NCI-H1930 (cell line): ENCODE measurements around the gene CCL22.
"Not testable (repeated sequence)": the region's sequence is repeated elsewhere in the genome, so short reads cannot be mapped to it uniquely, and the experiment has no call there.

ENCODE experiments used
- DNase-seq, 2 experiments: peaks; one replicate each; lab custom pipeline; 2025; lab: John Stamatoyannopoulos, UW

The CCL22 gene

GRCh38 chr16:57347858-57348257 is 10.7 kb upstream of the CCL22 start:
- no peak for DNase-seq

- DNase-seq = no peak
Measured at GRCh38 chr16:57348327-57348726, 10.3 kb upstream of the CCL22 start.

GRCh38 chr16:57349212-57350031 is 9.2 kb upstream of the CCL22 start:
- DNase-seq = no peak

- DNase-seq = no peak
Measured at GRCh38 chr16:57352636-57353047, 5.9 kb upstream of the CCL22 start.

DNA sequence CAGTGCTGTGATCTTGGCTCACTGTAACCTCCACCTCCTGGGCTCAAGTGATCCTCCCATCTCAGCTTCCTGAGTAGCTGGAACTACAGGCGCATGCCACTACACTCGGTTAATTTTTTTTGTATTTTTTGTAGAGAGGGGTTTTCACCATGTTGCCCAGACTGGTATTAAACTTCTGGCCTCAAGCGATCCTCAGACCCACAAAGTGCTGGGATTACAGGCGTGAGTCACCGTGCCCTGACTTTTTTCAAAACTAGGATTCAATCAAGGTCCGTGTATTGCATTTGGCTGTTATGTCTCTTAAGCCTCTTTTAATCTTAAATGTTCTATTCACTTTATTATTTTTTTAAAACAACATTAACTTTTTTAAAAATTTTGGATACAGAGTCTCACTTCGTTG is 4.3 kb upstream of the CCL22 start:
- DNase-seq = no peak

GRCh38 chr16:57355898-57356414 is 2.6 kb upstream of the CCL22 start:
- no peak for DNase-seq

DNA sequence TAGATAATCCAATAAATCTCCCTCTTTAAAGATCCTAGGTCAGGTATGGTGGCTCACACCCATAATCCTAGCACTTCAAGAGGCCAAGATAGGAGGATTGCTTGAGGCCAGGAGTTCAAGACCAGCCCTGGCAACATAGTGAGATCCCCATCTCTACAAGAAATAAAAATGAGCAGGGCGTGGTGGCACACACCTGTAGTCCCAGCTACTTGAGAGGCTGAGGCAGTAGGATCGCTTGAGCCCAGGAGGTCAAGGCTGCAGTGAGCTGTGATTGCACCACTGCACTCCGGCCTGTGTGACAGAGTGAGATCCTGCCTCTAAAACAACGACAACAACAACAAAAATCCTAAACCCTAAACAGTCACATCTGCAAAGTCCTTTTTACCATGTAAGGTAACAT is 2.0 kb upstream of the CCL22 start:
- DNase-seq = no peak

DNA sequence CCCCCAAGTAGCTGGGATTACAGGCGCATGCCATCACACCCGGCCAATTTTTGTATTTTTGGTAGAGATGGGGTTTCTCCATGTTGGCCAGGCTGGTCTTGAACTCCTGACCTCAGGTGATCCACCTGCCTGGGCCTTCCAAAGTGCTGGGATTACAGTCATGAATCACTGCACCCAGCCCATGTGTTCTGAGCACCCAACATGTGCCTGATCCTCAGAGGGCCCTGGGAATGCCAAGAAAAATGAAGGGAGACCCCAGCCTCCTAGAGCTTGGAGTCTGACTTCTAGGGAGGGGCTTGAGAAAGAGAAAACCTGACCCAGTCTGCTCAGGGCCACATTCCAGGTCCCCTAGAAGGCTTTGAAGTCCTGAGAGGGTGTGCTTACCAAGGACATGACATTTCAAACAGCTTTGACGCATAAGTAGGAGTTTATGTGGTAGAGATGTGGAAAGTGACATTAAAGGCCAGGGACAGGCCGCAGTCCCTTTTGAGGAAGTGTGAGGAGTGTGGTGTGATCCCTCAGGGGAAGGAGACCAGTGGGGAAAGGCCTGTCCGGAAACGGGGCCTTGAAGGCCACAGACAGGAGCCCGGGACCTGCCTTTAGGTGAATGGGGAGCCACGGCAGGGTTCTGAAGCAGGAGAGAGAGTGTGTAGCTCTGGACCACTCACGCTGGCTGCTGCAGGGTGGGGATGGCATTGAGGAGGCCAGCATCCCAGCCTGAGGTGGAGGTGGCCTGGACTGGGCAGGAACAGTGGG is 1.1 kb upstream of the CCL22 start:
- DNase-seq = no peak

DNA sequence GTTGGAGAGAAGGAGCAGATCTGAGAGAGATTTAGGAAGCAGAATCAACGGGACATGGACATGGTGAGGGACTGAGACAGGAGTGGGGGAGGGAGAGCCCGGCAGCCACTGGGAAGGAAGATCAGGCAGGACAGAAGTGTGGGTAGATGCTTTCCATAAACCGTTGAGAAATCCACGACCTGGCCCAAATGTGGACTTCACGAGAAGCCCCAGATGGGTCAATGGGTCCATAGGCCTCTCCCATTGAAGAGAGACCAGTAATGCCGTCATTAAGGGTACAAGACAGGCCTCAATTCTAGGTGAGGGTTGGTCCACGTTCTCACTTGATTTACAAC is 530 bp upstream of the CCL22 start:
- DNase-seq = no peak

DNA sequence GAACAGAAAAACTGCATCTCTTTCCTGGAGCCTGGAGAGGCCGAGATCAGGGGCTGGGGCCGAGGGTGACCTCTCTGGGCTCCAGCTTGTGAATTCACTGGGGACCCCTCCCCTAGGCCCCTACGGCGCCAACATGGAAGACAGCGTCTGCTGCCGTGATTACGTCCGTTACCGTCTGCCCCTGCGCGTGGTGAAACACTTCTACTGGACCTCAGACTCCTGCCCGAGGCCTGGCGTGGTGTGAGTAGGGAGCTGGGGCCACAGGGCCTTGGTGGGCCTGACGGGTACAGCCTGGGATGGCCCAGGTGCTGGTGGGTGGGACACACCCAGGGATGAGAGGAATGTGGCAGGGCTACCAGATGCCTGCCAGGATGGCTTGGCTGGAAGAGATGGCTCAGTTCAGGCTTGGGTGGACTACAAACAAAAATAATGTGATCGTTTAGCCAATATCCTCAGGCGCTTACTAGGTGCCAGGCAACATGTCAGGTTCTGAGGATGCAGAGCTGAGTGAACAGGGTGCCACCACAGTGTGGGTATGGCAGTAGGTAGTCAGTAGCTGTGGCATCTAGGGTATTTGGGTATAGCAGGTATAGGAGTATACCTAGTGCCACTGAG is 1.8 kb downstream of the CCL22 start:
- no peak for DNase-seq

GRCh38 chr16:57361404-57361803 is 2.8 kb downstream of the CCL22 start:
- DNase-seq = no peak

GRCh38 chr16:57364143-57364542 is 5.6 kb downstream of the CCL22 start:
- DNase-seq = no peak

- no peak for DNase-seq
Measured at GRCh38 chr16:57366544-57367040, 8.0 kb downstream of the CCL22 start.

GRCh38 chr16:57367116-57367752 is 8.7 kb downstream of the CCL22 start:
- no peak for DNase-seq

- DNase-seq = no peak
Measured at GRCh38 chr16:57371494-57372371, 13.2 kb downstream of the CCL22 start.

- DNase-seq = no peak
Measured at GRCh38 chr16:57372372-57373116, 14.0 kb downstream of the CCL22 start, which contains the start of gene CX3CL1. Gene CX3CL1 (plus strand): TSS chr16:57372490. CDS start chr16:57372569, 79 bp downstream.

GRCh38 chr16:57373117-57373947 is 14.7 kb downstream of the CCL22 start:
- DNase-seq = no peak

DNA sequence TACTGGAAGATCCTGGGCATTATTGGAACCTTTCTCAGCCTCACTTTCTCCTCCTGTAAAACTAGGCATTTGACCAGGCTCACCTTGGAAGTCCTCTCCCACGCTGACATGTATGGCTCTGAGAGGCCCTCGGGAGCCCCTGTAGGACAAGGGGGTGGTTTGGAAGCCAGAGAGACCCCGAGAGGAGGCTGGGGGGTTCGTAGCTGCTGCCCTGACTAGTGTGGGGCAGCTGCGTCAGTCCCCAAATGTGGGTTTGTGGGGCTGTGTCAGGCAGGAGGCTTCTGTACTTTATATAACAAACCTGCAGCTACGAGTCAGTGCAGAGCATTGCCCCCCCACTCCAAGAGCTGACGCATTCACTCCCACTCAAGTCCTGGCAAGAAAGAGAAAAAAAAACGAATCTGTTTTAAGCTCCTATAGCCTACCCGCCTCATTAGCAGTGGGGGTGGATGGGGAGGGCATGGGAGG is 15.5 kb downstream of the CCL22 start:
- no peak for DNase-seq

DNA sequence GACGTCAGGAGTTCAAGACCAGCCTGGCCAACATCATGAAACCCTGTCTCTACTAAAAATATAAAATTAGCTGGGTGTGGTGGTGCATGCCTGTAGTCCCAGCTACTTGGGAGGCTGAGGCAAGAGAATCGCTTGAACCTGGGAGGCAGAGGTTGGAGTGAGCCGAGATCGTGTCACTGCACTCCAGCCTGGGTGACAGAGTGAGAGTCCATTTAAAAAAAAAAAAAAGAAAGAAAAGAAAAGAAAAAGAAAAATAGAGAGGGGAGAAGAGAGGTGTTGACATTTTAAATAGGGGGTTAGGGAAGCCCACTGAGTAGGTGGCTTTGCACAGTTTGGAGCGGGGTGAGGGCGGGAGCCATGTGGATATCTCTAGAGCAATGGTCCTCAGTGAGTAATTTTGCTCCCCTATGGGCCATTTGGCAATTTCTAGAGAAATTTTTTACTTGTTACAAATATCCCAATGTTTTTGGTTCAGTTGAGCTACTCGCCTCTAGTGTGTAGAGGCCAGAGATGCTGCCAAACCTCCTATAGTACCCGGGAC is 16.4 kb downstream of the CCL22 start:
- not testable (repeated sequence) for DNase-seq
